GM18511 (cell line): Measurements from ENCODE around the gene FNTB.

Experiments used
- ATAC-seq: cut with Tn5 transposase; IDR thresholded peaks from one replicate; pipeline ENCODE4 v1.9.1; 2021; ENCODE audit warnings: mild to moderate bottlenecking, moderate library complexity; ENCODE audit not compliant: unreplicated experiment

Gene FNTB

DNA sequence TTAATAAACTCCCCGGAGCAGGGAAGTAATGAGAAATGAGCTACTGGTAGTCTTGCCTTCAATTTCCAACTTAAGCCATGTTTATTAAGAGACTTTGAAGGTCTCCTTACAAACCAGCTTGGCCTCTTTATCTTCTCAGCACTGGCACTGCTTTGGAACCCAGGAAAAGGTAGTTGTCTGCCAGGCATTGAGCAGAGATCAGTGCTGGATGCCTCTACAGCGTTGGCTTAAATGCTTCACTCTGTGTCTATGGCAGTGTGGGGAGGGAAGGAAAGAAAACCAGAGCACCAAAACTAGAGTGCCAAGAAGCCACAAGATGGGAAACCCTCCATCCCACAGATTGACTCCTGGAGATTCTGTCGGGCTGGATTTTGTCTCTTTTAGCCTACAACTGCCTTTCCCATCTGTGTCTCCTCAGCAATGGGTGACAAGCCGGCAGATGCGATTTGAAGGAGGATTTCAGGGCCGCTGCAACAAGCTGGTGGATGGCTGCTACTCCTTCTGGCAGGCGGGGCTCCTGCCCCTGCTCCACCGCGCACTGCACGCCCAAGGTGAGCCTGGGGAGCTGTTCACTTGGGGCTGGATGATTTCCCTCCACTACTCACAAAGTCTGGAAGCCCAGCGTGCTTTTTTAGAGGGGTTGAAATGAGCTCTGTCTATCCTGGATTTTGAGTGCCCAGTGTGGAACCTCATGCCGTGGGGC is 57.3 kb downstream of the FNTB start:
- no peak for ATAC-seq

GRCh38 chr14:65044596-65044959 is 57.9 kb downstream of the FNTB start:
- no peak for ATAC-seq

GRCh38 chr14:65045006-65045405 is 58.3 kb downstream of the FNTB start:
- ATAC-seq, result no peak

- no peak for ATAC-seq
Observed at GRCh38 chr14:65045709-65046108, 59.0 kb downstream of the FNTB start.

DNA sequence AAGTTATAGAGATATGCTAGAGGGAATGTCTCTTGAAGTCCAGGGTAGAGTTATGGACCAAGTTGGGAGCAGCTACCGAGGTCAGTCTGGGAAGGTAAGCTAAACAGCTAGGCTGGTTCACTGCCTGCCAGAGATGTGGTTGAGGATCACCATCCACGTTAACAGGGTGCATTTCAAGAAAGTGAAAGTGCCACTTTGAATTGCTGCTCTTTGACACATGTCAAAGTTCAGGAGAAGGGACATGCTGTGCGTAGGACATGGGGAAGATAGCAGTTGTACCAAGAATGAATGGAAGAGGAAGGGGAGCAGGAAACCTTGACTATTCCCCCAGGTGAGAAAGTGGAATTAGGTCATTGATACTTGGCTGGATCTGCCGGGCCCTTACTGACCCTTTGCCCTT is 66.1 kb downstream of the FNTB start:
- no peak for ATAC-seq

DNA sequence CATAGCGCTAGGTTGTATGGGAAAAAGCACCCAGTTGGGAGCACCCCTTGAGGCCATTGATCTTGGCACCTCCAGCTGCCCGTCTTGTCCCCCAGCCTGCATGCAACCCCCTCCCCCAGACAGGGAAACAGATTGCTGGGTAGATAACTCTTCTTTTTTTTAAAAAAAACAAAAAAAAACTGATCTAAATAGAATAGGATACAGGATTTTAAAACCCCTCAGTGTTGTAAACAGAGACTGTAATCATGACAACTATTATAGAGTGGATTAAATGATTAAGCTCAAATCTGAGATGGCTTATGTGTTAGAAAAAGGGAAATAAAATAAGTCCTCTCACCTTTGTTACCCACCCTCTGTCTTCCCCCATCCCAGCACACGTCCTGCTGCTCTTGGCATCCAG is 66.8 kb downstream of the FNTB start:
- no peak for ATAC-seq

GRCh38 chr14:65054471-65055085 is 67.9 kb downstream of the FNTB start:
- no peak for ATAC-seq

DNA sequence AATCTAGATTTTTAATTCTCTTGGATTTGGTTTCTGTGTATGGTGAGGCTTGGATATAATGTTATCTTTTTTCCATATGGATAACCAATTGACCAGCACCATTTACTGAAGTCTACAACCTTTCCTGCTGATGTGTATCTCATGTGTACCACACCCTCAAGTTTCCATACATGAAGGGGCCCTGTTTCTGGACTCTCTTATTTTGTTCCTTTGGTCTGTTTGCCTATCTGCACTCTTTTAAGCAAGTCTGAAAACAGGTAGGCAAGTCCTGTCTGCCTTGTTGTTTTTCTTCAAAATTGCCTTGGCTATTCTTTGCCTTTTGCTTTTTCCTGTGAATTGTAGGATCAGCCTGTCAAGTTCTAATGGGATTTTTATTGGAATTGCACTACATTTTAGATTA is 71.0 kb downstream of the FNTB start:
- no peak for ATAC-seq

GRCh38 chr14:65062096-65063075 is 75.7 kb downstream of the FNTB start:
- no peak for ATAC-seq

DNA sequence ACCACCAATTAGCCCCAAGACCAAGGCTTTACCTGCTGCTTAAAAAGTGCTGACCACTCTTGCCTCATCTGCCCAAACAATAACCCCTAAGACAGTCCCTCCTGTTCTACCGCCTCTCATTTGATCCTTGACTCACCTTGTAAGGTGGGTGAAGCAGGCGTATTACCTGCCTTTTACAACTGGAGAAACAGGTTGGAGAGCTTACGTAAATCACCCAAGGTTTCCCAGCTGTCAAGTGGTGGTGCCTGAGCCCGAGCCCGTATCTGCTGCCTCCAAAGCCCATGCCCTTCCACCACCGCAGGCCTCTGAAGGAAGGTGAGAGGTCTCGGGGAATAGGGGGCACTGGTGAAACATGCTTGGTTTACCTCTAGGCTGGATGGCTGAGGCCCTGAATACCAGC is 79.0 kb downstream of the FNTB start:
- ATAC-seq, result no peak

- no peak for ATAC-seq
Observed at GRCh38 chr14:65069874-65070413, 83.2 kb downstream of the FNTB start.

DNA sequence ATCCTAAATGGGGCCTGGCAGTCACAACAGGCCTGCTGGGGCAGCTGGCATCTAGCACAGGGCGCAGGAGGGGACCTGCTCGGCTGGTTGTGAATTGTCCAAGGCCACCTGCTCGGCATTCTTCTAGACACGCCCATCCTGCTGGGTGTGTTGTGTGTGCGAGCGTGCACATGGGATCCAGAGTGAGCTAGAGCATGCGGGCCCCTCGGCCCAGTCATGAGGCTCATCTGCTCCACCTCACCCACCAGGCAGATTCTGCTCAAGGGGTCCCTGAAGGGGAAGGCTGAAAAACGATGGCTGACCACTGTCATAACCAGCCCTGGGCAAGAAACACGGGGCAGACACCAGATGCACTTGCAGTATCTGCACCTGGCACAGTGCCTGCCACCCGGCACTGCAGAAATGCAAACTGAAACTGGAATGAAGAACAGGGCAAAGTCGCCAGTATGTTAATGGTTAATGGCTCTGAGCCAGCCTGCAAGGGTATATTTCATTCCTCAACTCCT is 83.8 kb downstream of the FNTB start:
- peak; percentile 79 for ATAC-seq

- no peak for ATAC-seq
Observed at GRCh38 chr14:65071544-65071943, 84.8 kb downstream of the FNTB start.

DNA sequence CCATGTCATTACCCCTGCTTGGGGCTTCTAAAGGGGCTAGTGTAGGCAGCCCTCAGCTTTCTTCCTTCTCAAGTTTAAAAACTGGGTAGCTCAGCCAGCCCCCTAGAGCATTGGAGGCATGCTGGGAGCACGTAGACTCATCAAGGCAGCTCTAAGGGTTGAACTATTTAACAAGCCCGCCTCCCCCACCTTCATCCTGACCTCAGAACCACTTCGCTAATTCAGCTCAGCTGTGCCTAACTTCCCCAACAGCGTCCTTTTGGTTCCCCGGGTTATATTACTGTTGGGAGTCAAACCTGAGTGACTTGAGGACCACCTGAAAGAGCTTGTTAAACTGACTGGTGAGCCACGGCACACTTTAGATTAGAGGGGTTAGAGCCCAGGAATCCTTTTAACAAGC is 85.6 kb downstream of the FNTB start:
- no peak for ATAC-seq

DNA sequence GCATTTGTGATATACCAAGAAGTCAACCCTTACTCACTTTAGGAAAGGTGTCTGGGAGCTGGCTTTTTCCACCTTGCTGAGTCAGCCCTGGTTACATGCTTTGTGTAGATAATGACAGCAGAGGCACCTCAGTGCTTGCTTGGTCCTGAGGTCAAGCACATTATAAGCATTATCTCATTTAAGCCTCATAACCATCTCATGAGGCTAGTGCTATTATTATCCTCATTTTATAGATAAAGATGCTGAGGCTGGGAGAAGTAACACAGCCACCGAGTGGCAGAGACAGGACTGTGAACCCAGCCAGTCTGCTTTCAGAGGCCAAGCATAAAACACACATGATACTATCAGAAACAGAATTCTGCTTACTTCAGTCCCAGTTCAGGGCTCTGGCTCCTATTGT is 86.2 kb downstream of the FNTB start:
- no peak for ATAC-seq

- no peak for ATAC-seq
Observed at GRCh38 chr14:65073605-65074201, 87.0 kb downstream of the FNTB start.

GRCh38 chr14:65074449-65075150 is 87.9 kb downstream of the FNTB start:
- ATAC-seq, result no peak

GRCh38 chr14:65075628-65076325 is 89.1 kb downstream of the FNTB start:
- ATAC-seq, result no peak

GRCh38 chr14:65077318-65077717 is 90.6 kb downstream of the FNTB start:
- ATAC-seq, result no peak

- no peak for ATAC-seq
Observed at GRCh38 chr14:65079201-65079600, 92.5 kb downstream of the FNTB start.
